H9 (cell line): ENCODE results near the gene CHDH. TPM values are rescaled to one million over a fixed set of nuclear protein-coding genes. Genes with fewer than 3 reads are reported as not detected.

Source experiments
- DNase-seq: peaks from one replicate; pipeline ENCODE4 v3.0.0-alpha.2; 2017
- H2AFZ ChIP-seq: one replicate; pipeline ENCODE4 v1.6.1; 2013; ENCODE audit warnings: mild to moderate bottlenecking, low read length, control low read depth, moderate library complexity
- H2AK5ac ChIP-seq: 2 replicates; pipeline ENCODE4 v1.6.1; 2013; ENCODE audit warnings: low read length, control low read depth, mixed read lengths; ENCODE audit not compliant: insufficient read length
- H2BK120ac ChIP-seq: one replicate; pipeline ENCODE4 v1.6.1; 2013; ENCODE audit warnings: low read depth, mild to moderate bottlenecking, low read length, control low read depth, inconsistent platforms; ENCODE audit not compliant: poor library complexity, severe bottlenecking
- H2BK12ac ChIP-seq: 2 replicates; pipeline ENCODE4 v1.6.1; 2013; ENCODE audit warnings: low read length, control low read depth, mixed read lengths, low read depth; ENCODE audit not compliant: insufficient read length
- H2BK15ac ChIP-seq: 2 replicates; pipeline ENCODE4 v1.6.1; 2013; ENCODE audit warnings: low read depth, low read length, control low read depth
- H2BK20ac ChIP-seq: one replicate; pipeline ENCODE4 v1.6.1; 2013; ENCODE audit warnings: low read depth, mild to moderate bottlenecking, low read length, control low read depth, inconsistent platforms; ENCODE audit not compliant: poor library complexity, severe bottlenecking
- H2BK5ac ChIP-seq: 2 replicates; pipeline ENCODE4 v1.6.1; 2013; ENCODE audit warnings: low read length, control low read depth, mixed read lengths; ENCODE audit not compliant: insufficient read length
- H3K14ac ChIP-seq: 2 replicates; pipeline ENCODE4 v1.6.1; 2013; ENCODE audit warnings: low read length, control low read depth; ENCODE audit not compliant: insufficient read depth
- H3K18ac ChIP-seq: 2 replicates; pipeline ENCODE4 v1.6.1; 2013; ENCODE audit warnings: low read depth, mild to moderate bottlenecking, mixed read lengths, low read length, control low read depth; ENCODE audit not compliant: insufficient read length
- H3K23ac ChIP-seq: 2 replicates; pipeline ENCODE4 v1.6.1; 2013; ENCODE audit warnings: low read length, control low read depth, mixed read lengths, low read depth; ENCODE audit not compliant: insufficient read length
- H3K23me2 ChIP-seq: 2 replicates; pipeline ENCODE4 v1.6.1; 2013; ENCODE audit warnings: low read depth, mild to moderate bottlenecking, mixed read lengths, low read length, control low read depth; ENCODE audit not compliant: insufficient read length, poor library complexity, severe bottlenecking
- H3K27ac ChIP-seq: 2 replicates; pipeline ENCODE4 v1.5.1; 2013; ENCODE audit warnings: low read length, control low read depth, mixed read lengths, low read depth; ENCODE audit not compliant: insufficient read length
- H3K27me3 ChIP-seq: 2 replicates; pipeline ENCODE4 v1.6.1; 2013; ENCODE audit warnings: low read length, control low read depth, inconsistent platforms; ENCODE audit not compliant: insufficient read depth
- H3K4ac ChIP-seq: 2 replicates; pipeline ENCODE4 v1.6.1; 2013; ENCODE audit warnings: low read depth, mild to moderate bottlenecking, control low read depth, inconsistent platforms, low read length, moderate library complexity
- H3K4me1 ChIP-seq: 2 replicates; pipeline ENCODE4 v1.6.1; 2013; ENCODE audit warnings: low read length, control low read depth, inconsistent platforms; ENCODE audit not compliant: insufficient read depth
- H3K4me2 ChIP-seq: 2 replicates; pipeline ENCODE4 v1.6.1; 2013; ENCODE audit warnings: low read length, control low read depth, mixed read lengths; ENCODE audit not compliant: insufficient read length, insufficient read depth
- H3K56ac ChIP-seq: 2 replicates; pipeline ENCODE4 v1.6.1; 2013; ENCODE audit warnings: low read depth, mild to moderate bottlenecking, mixed read lengths, low read length, control low read depth; ENCODE audit not compliant: insufficient read length
- H3K79me1 ChIP-seq: 2 replicates; pipeline ENCODE4 v1.6.1; 2013; ENCODE audit warnings: low read depth, mild to moderate bottlenecking, moderate library complexity, low read length, control low read depth, inconsistent platforms; ENCODE audit not compliant: insufficient read depth, poor library complexity, severe bottlenecking
- H3K79me2 ChIP-seq: 2 replicates; pipeline ENCODE4 v1.6.1; 2013; ENCODE audit warnings: low read length, control low read depth, inconsistent platforms; ENCODE audit not compliant: insufficient read depth
- H3K9ac ChIP-seq: 2 replicates; pipeline ENCODE4 v1.6.1; 2013; ENCODE audit warnings: low read length, control low read depth, mixed read lengths; ENCODE audit not compliant: insufficient read length; ENCODE audit errors: extremely low read depth
- H3K9me3 ChIP-seq: one replicate; pipeline ENCODE4 v1.6.1; 2013; ENCODE audit warnings: low read depth, low read length, inconsistent platforms; ENCODE audit not compliant: control insufficient read depth
- H3T11ph ChIP-seq: one replicate; pipeline ENCODE4 v1.6.1; 2013; ENCODE audit warnings: mild to moderate bottlenecking, low read length, control low read depth, inconsistent platforms
- H4K20me1 ChIP-seq: one replicate; pipeline ENCODE4 v1.6.1; 2013; ENCODE audit not compliant: control insufficient read depth, insufficient read length, insufficient read depth
- H4K5ac ChIP-seq: 2 replicates; pipeline ENCODE4 v1.6.1; 2013; ENCODE audit warnings: low read depth, mild to moderate bottlenecking, mixed read lengths, low read length, control low read depth; ENCODE audit not compliant: insufficient read length
- H4K8ac ChIP-seq: replicated peaks from 2 replicates; pipeline ENCODE4 v1.6.1; 2013; ENCODE audit warnings: low read length, control low read depth, mixed read lengths, low read depth; ENCODE audit not compliant: insufficient read length
- H4K91ac ChIP-seq: 2 replicates; pipeline ENCODE4 v1.6.1; 2013; ENCODE audit warnings: low read depth, mild to moderate bottlenecking, moderate library complexity, mixed read lengths, low read length, control low read depth; ENCODE audit not compliant: insufficient read length
- H3K27ac Mint-ChIP-seq, 3 experiments: 2 replicates in 2 of 3; 3 replicates in 1 of 3; pipeline ENCODE4 v1.8.0; 2020 to 2021; ENCODE audit warnings: mixed read lengths in 3 of 3, mild to moderate bottlenecking in 1 of 3, moderate library complexity in 1 of 3
- H3K27me3 Mint-ChIP-seq: 2 replicates; pipeline ENCODE4 v1.8.0; 2021; ENCODE audit warnings: low read depth, mild to moderate bottlenecking, moderate library complexity, mixed read lengths
- H3K36me3 Mint-ChIP-seq, 3 experiments: 2 replicates in 2 of 3; 3 replicates in 1 of 3; pipeline ENCODE4 v1.8.0; 2020 to 2021; ENCODE audit warnings: low read depth in 3 of 3, mixed read lengths in 3 of 3; ENCODE audit not compliant: insufficient read depth in 1 of 3
- H3K4me1 Mint-ChIP-seq, 2 experiments: 2 replicates each; pipeline ENCODE4 v1.8.0; 2020; ENCODE audit warnings: mixed read lengths in 2 of 2
- H3K4me3 Mint-ChIP-seq, 2 experiments: 2 replicates in 1 of 2; 3 replicates in 1 of 2; pipeline ENCODE4 v1.8.0; 2020 to 2021; ENCODE audit warnings: mild to moderate bottlenecking in 2 of 2, mixed read lengths in 2 of 2, moderate library complexity in 1 of 2
- H3K9me3 Mint-ChIP-seq, 2 experiments: 2 replicates in 1 of 2; 3 replicates in 1 of 2; pipeline ENCODE4 v1.8.0; 2020; ENCODE audit warnings: mild to moderate bottlenecking in 2 of 2, mixed read lengths in 2 of 2, moderate library complexity in 1 of 2
- CTCF ChIP-seq: fragments of 200-600 bp; sonication (generic); conservative IDR thresholded peaks from 3 replicates; pipeline ENCODE4 v1.8.0; 2021; ENCODE audit warnings: antibody characterized with exemption, mild to moderate bottlenecking
- WGBS: extraction: QIAGEN DNeasy Blood & Tissue Kit; methylation state at CpG from one replicate; pipeline ENCODE4 v1.1.7; 2013; ENCODE audit warnings: missing lambda C conversion rate, low lambda C conversion rate, mixed read lengths; ENCODE audit not compliant: insufficient read length; ENCODE audit errors: extremely low coverage; 5-methylcytosine and 5-hydroxymethylcytosine counted together
- total RNA-seq: library from RNA; stranded (reverse); gene quantifications from 2 replicates; pipeline ENCODE4 v1.2.1, GENCODE V29; 2021

The CHDH gene
- total RNA-seq, 1 experiment from 2014 or later = 11.0 TPM

DNA sequence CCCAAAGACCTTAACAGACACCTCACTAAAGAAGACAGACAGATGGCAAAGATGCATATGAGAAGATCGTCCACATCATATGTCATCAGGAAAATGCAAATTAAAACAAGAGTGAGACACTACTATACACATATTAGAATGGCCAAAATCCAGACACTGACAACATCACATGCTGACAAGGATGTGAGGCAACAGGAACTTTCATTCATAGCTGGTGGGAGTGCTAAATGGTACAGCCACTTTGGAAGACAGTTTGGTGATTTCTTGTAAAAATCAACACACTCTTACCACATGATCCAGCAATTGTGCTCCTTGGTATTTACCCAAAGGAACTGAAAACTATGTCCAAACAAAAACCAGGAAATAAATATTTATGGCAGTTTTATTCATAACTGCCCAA lies 17.6 kb downstream of the CHDH start:
- H4K8ac ChIP-seq = no peak overlapping the region
- no peaks in the 10 kb centered on the region for H3K27me3 ChIP-seq
- Mint-ChIP-seq H3K4me3 (no peak overlapping the region), H3K4me1 (peaks cover 4 to 10% of the 10 kb centered on the region in 2 experiments; a peak in 3 of 4 replicates), H3K27me3 (no peaks in the 10 kb centered on the region), H3K36me3 (peaks cover 0 to 8% (median 0%) of the 10 kb centered on the region in 3 experiments; a peak in 6 of 7 replicates), H3K27ac (no peak overlapping the region), H3K9me3 (no peaks in the 10 kb centered on the region)
- H2AFZ ChIP-seq = no peak overlapping the region
- no peak overlapping the region for H3K27ac ChIP-seq
- TF ChIP-seq CTCF = no peak
- H2BK120ac ChIP-seq = no peak overlapping the region
- no CpG with 5 or more reads among the region's 1 CpG for WGBS
- no peak overlapping the region for H3T11ph ChIP-seq
- no peak for DNase-seq
- H3K79me2 ChIP-seq = no peaks in the 10 kb centered on the region
- H4K5ac ChIP-seq = no peak overlapping the region
- H4K91ac ChIP-seq = no peak overlapping the region
- H3K9me3 ChIP-seq = no peaks in the 10 kb centered on the region
- H2AK5ac ChIP-seq = no peak overlapping the region
- H3K4ac ChIP-seq = no peak overlapping the region
- H3K18ac ChIP-seq = no peak overlapping the region
- no peak overlapping the region for H3K4me2 ChIP-seq
- H3K79me1 ChIP-seq = no peaks in the 10 kb centered on the region
- no peaks in the 10 kb centered on the region for H3K23me2 ChIP-seq
- H2BK15ac ChIP-seq = no peak overlapping the region
- H2BK12ac ChIP-seq = no peak overlapping the region
- H2BK20ac ChIP-seq = no peak overlapping the region
- H3K23ac ChIP-seq = no peak overlapping the region
- H2BK5ac ChIP-seq = no peak overlapping the region
- no peaks in the 10 kb centered on the region for H3K4me1 ChIP-seq
- no peak overlapping the region for H3K56ac ChIP-seq
- no peak overlapping the region for H3K14ac ChIP-seq
- H3K9ac ChIP-seq = no peak overlapping the region
- no peaks in the 10 kb centered on the region for H4K20me1 ChIP-seq
